Upper lobe of right lung (tissue), 1 donor: ENCODE results near the gene PTTG1IP. TPM values are rescaled to one million over a fixed set of nuclear protein-coding genes. Genes with fewer than 3 reads are reported as not detected.

Source experiments
- ATAC-seq: fragments of 200-7000 bp; cut with Tn5 transposase; one replicate; pipeline ENCODE4 v1.9.1; 2020; ENCODE audit warnings: mild to moderate bottlenecking, moderate library complexity
- DNase-seq: peaks from one replicate; pipeline ENCODE4 v3.0.0-alpha.2; 2020
- H3K27ac ChIP-seq: fragments of 200-600 bp; one replicate; pipeline ENCODE4 v1.8.0; 2022
- H3K27me3 ChIP-seq: fragments of 200-600 bp; one replicate; pipeline ENCODE4 v1.8.0; 2022; ENCODE audit warnings: mild to moderate bottlenecking
- H3K36me3 ChIP-seq: fragments of 200-600 bp; one replicate; pipeline ENCODE4 v1.8.0; 2022
- H3K4me1 ChIP-seq: fragments of 200-600 bp; one replicate; pipeline ENCODE4 v1.8.0; 2022
- H3K4me3 ChIP-seq: fragments of 200-600 bp; one replicate; pipeline ENCODE4 v1.8.0; 2022; ENCODE audit warnings: mild to moderate bottlenecking
- H3K9me3 ChIP-seq: fragments of 200-600 bp; one replicate; pipeline ENCODE4 v1.8.0; 2022
- CTCF ChIP-seq: fragments of 200-600 bp; IDR thresholded peaks from one replicate; pipeline ENCODE4 v1.8.0; 2022; ENCODE audit warnings: antibody characterized with exemption
- intact Hi-C: fragments of 100-400 bp; cut with DNase I; formaldehyde crosslinking; loops from one replicate; pipeline ENCODE4 v1.11.0; 2022
- total RNA-seq: library from RNA; stranded (reverse); fragmentation: NEBNext Ultra II Directional; extraction: Animal tissue kit (Norgen Biotek cat#: 25700); gene quantifications from one replicate; pipeline ENCODE4 v1.2.1, GENCODE V29; 2021
- donor health status: DM: no; HTN: yes; CAD: no; lungs with severe emphysema.

Gene PTTG1IP
- total RNA-seq, 1 donor from 2014 or later: 244 TPM

DNA sequence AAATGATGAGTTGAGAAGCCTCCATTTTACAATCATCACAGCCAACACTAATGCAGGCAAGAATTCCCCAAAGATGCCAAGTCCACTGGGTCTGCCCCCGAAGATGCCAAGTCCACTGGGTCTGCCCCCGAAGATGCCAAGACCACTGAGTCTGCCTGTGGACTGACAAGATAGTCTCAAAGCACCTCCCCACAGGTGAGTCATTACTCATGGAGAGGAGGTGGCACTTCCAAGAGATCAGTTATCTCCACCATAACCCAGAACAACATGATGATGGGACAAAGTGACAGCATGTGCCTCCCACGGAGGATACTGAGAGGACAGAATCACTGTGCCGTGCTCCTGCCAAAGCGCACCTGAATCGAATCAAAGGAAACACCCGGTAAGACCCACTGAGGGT is 4.8 kb downstream of the PTTG1IP start:
- Histone ChIP-seq H3K27me3 (no peaks in the 10 kb centered on the region), H3K4me1 (peaks cover 69% of the 10 kb centered on the region), H3K4me3 (no peak overlapping the region), H3K9me3 (no peaks in the 10 kb centered on the region), H3K27ac (peak overlapping the region; percentile 97), H3K36me3 (peaks cover 26% of the 10 kb centered on the region)
- peak; percentile 8 for DNase-seq
- no peak for ATAC-seq
- intact Hi-C loops: no loop called here
- TF ChIP-seq CTCF: no peak

DNA sequence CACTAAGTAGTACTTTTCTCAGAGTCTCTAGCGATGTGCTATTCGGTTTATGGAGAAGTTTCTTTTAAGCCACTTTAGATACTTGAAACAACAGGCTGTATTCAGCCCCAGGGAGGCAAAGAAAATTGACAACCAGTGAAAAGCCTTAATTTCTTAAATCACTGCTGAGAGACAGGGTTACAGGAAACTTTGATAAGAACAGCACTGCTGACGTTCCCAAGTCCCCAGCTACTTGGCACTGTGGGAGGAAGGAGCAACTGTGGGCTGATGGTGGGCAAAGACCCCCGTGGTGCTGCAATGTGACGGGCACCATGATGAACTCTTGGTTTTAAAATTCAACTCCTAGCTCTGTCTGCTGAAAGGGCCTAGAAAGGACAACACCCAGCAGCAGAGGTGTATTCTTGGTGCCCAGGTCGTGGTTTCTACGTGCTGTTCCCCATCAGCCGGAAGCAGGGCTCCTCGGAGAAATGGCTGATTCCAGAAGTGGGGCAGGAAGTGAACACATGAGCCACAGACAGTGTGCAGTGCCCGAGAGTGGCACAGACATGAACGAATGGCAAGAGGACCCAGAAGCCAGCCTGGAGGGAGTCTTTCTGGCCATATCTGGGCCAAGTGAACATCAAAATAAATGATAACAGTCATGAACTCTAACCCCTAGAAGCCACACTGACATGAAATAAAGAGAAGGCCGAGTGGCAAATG is 5.3 kb downstream of the PTTG1IP start:
- no peaks in the 10 kb centered on the region for H3K27me3 ChIP-seq
- TF ChIP-seq CTCF: no peak
- H3K27ac ChIP-seq: peak overlapping the region; percentile 97
- H3K4me3 ChIP-seq: no peak overlapping the region
- peaks cover 32% of the 10 kb centered on the region for H3K36me3 ChIP-seq
- DNase-seq (peak; percentile 40), ATAC-seq (no peak)
- no peaks in the 10 kb centered on the region for H3K9me3 ChIP-seq
- H3K4me1 ChIP-seq: peaks cover 69% of the 10 kb centered on the region
- intact Hi-C loops: no loop called here

DNA sequence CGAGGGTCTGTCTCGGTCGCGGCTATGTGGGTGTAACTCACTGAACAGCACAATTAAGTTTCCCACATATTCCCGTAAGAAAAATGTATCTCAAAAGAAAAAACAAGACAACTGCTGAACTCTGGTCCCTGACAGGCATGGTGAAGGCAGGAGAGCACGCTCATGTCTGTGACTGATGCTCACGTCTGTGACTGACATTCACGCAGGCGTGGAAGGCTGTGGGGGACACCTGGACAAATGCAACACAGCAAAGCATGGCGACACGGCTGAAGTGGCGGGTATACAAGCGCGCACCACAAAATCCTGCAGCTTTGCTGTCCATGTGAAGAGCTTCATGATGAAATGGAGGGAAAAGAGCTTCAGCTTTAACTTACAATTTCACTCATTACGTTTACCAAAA is 6.0 kb downstream of the PTTG1IP start:
- ATAC-seq (no peak), DNase-seq (peak; percentile 42)
- no peaks in the 10 kb centered on the region for H3K9me3 ChIP-seq
- no peak overlapping the region for H3K4me3 ChIP-seq
- H3K27me3 ChIP-seq: no peaks in the 10 kb centered on the region
- no peak overlapping the region for H3K27ac ChIP-seq
- intact Hi-C loops: no loop called here
- peaks cover 69% of the 10 kb centered on the region for H3K4me1 ChIP-seq
- H3K36me3 ChIP-seq: peaks cover 36% of the 10 kb centered on the region
- TF ChIP-seq CTCF: no peak

DNA sequence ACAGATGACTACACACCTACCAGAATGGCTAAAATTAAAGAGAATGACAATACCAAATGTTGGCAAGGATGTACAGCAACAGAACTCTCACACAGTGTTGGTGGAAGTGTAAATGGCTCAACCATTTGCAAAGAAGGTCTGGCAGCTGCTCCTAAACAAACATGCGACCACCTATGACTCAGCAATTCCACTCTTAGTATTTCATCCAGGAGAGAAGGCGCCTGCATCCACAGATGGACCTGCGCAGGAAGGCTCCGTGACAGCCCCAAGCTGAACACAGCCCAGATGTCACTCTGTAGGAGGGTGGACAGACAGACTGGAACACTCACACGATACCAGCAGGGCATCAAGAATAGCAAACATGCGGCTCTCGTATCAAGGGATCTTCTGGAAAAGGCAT is 6.7 kb downstream of the PTTG1IP start:
- DNase-seq (peak; percentile 27), ATAC-seq (no peak)
- no peak overlapping the region for H3K27ac ChIP-seq
- H3K36me3 ChIP-seq: peaks cover 43% of the 10 kb centered on the region
- TF ChIP-seq CTCF: no peak
- H3K9me3 ChIP-seq: no peaks in the 10 kb centered on the region
- H3K4me3 ChIP-seq: no peak overlapping the region
- H3K27me3 ChIP-seq: no peaks in the 10 kb centered on the region
- intact Hi-C loops: no loop called here
- H3K4me1 ChIP-seq: peaks cover 65% of the 10 kb centered on the region

- Histone ChIP-seq H3K27me3 (no peaks in the 10 kb centered on the region), H3K4me3 (no peak overlapping the region), H3K9me3 (no peaks in the 10 kb centered on the region), H3K27ac (peak overlapping the region; percentile 37), H3K4me1 (peaks cover 54% of the 10 kb centered on the region), H3K36me3 (peaks cover 48% of the 10 kb centered on the region)
- peak; percentile 83 for ATAC-seq
- no peak for TF ChIP-seq CTCF
- intact Hi-C loops: no loop called here
- DNase-seq: peak; percentile 67
Measured at GRCh38 chr21:44865561-44866280, 7.8 kb downstream of the PTTG1IP start.
